OCI-LY1 (cell line): ENCODE data around the gene UBAC1.

Source experiments
- CTCF ChIP-seq: fragments of 200-600 bp; sonication (generic), shearing (Covaris generic); IDR thresholded peaks from 2 replicates; pipeline ENCODE4 v1.5.1; 2017; ENCODE audit warnings: mild to moderate bottlenecking, antibody characterized with exemption, low read length, moderate library complexity, mixed read lengths
- EZH2 ChIP-seq: fragments of 200-600 bp; sonication (generic), shearing (Covaris generic); IDR thresholded peaks from 2 replicates; pipeline ENCODE4 v1.8.0; 2017; ENCODE audit warnings: borderline replicate concordance, mixed run types, mild to moderate bottlenecking, antibody characterized with exemption, low read length, moderate library complexity, mixed read lengths

- no peak for TF ChIP-seq CTCF
- no peak for TF ChIP-seq EZH2
These were observed 62.4 kb downstream of the UBAC1 start for GRCh38 chr9:135898634-135899407.
